GM18868 (cell line): ENCODE data around the gene BIRC5.
"Not testable (repeated sequence)": the region's sequence is repeated elsewhere in the genome, so short reads cannot be mapped to it uniquely, and the experiment has no call there.

Source experiments
- ATAC-seq: cut with Tn5 transposase; IDR thresholded peaks from one replicate; pipeline ENCODE4 v1.9.1; 2021; ENCODE audit warnings: mild to moderate bottlenecking, moderate library complexity; ENCODE audit not compliant: unreplicated experiment

The BIRC5 gene

DNA sequence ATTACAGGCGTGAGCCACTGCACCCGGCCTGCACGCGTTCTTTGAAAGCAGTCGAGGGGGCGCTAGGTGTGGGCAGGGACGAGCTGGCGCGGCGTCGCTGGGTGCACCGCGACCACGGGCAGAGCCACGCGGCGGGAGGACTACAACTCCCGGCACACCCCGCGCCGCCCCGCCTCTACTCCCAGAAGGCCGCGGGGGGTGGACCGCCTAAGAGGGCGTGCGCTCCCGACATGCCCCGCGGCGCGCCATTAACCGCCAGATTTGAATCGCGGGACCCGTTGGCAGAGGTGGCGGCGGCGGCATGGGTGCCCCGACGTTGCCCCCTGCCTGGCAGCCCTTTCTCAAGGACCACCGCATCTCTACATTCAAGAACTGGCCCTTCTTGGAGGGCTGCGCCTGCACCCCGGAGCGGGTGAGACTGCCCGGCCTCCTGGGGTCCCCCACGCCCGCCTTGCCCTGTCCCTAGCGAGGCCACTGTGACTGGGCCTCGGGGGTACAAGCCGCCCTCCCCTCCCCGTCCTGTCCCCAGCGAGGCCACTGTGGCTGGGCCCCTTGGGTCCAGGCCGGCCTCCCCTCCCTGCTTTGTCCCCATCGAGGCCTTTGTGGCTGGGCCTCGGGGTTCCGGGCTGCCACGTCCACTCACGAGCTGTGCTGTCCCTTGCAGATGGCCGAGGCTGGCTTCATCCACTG, at the start of gene BIRC5:
Gene BIRC5 (plus strand): TSS at position 238 of the 690 bp plus-strand sequence. CDS start 64 bp downstream, at position 302.
- peak; percentile 72 for ATAC-seq

DNA sequence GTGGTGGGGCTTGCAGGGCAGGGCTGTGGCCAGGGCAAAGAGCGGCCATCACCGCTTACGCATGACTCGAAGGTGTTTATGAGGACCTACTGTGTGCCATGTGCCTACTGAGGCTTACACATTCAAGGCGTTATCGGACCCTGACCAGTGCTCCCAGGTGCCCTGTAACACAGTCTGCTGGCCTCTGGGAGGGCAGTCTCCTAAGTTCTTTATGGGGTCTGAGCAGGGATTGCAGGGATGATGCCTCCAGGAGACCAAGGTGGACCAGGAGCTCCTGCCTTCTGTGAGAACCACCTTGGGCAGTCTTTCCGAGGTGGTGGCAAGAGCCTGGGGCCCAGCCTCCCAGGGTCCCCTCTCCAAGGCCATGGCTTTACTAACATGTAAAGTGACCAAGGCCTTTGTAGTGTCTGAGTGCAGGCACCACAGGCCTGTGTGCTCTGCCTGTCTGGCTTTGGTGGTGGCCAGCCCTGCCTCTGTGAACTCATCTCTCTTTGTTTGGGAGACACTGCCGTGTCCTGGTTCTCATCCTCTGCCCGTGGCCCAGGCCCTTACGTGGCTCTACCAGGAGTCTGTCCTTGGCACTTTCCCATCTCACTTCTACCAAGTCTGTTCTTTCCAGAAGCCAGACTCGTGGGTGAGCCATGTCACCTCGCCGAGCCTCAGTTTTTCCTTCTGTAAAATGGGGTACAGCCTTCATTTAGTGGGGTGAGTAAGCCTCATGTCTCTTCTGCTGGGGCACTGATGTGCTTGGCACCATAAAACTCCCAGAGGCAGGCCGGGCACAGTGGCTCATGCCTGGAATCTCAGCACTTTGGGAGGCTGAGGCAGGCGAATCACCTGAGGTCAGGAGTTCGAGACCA, 49.1 kb upstream of the BIRC5 start:
- ATAC-seq, result no peak

DNA sequence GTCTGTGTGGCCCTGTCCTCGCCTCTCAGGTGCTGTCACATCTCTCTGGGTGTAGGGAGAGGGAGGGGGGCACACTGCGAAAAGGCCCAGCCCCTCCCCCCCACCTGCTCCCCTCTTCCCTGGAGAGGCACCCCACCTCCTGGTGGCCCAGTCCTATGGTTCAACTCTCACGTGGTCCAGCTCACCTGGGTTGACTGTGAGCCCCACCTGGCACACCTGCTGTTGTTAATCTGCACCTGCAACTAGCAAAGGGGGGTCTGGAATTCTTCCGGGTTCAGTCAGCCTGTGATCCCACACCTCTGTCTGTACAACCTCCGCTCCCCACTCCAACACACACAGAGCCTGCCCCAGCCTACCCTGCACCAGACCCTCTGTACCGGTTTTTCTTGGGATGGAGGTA, 47.6 kb upstream of the BIRC5 start:
- no peak for ATAC-seq

DNA sequence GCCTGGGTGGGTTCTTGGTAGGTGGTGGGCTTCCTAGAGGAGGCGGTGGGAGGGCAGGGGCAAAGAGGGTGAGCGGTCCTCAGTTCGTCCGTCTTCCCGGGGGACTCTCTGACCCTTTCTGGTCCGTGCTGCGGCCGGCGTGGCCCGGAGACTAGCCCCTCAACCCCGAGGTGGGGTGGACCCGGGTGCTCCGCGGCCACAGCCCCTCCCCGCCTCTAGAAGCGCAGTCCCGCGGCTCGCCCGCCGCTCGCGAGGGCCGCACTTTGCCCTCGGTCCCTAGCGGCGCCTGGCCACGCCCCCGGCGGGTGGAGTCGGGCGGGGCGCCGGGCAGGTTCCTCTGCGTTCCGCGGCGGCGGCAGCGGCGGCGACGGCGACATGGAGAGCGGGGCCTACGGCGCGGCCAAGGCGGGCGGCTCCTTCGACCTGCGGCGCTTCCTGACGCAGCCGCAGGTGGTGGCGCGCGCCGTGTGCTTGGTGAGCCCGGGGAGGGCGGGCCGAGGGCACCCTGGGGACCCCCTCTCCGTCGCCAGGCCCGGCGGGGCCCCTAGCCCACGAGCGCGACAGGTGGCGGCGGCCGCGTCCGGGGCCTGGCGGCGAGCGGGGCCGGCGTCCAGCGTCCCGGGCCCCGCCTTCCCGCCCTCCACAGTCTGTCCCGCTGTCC, 45.7 kb upstream of the BIRC5 start, which contains the start of gene SYNGR2:
Gene SYNGR2 (plus strand): TSS at position 340 of the 661 bp plus-strand sequence. CDS start 36 bp downstream, at position 376.
- no peak for ATAC-seq

DNA sequence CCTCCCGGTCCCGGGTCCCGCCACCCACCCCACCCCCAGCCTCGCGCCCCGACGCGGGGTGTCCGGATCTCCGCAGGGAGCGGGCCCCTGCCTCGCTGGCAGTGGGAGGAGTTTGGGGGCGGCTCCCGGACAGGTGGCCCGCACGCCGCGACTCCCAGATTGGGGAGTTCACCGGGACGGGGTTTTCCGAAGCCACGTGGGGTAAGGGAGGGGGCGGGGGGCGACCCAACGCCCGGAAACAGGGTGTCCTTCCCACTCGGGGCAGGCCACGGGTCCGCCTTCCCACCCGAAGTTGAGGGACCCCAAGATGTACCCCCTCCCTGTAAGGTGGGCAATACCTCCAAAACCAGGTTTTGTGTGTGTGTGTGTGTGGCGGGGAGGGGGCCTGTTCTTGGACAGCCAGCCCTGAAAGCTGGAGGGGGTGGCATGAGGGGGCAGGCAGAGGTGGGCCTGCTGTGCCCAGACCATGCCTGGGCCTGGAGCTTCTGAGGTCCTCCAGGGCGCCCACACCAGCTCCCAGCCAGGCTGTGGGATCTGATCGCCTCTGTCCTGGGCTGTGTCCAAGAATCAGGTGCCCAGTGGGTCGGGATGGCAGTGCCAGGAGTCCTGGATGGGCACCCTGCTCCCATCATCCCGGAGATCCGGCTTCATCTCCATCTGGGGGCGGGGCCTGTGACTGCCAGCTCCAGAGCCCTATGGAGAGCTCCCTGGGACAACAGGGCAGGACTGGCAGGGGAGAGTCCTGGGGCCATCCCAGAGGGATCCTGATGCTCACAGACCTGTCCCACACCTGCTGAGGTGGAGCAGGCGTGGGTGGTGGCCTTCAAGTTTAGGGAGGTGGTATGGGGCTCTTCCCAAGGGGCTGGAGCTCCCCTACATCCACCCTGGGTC, 44.9 kb upstream of the BIRC5 start:
- ATAC-seq, result no peak

DNA sequence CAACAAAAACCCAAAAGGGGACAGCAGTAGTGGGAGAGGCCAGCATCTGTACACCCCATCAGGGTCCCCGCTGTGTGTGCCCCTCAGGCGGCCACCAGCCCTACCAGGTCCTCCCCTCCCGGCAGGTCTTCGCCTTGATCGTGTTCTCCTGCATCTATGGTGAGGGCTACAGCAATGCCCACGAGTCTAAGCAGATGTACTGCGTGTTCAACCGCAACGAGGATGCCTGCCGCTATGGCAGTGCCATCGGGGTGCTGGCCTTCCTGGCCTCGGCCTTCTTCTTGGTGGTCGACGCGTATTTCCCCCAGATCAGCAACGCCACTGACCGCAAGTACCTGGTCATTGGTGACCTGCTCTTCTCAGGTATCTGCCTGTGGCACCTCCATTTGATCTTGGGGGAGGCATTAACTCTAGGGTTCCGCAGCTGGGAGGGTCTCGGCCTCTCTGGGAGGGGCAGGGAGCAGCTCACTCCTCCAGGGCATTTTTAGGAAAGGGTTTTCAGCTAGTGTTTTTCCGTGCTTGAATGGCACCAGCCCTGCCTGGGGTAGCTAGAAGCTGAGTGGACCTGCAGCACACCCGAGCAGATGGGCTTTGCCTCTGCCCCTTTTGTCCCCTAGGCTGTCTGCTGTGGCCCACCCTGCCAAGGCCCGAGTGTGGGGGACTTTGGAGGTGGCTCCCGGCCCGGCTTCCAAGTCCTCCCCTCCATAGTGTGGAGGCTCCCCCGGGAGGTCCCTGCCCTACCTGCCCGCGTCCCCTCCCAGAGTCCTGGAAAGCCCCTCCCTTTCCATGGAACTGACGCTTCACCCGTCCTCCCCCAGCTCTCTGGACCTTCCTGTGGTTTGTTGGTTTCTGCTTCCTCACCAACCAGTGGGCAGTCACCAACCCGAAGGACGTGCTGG, 43.1 kb upstream of the BIRC5 start:
- ATAC-seq, result no peak

DNA sequence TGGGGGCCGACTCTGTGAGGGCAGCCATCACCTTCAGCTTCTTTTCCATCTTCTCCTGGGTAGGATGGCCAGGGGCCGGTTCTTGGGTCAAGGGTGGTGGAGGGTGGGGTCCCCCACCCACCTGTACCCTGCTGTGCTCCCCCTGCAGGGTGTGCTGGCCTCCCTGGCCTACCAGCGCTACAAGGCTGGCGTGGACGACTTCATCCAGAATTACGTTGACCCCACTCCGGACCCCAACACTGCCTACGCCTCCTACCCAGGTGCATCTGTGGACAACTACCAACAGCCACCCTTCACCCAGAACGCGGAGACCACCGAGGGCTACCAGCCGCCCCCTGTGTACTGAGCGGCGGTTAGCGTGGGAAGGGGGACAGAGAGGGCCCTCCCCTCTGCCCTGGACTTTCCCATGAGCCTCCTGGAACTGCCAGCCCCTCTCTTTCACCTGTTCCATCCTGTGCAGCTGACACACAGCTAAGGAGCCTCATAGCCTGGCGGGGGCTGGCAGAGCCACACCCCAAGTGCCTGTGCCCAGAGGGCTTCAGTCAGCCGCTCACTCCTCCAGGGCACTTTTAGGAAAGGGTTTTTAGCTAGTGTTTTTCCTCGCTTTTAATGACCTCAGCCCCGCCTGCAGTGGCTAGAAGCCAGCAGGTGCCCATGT, 42.3 kb upstream of the BIRC5 start:
- ATAC-seq, result not testable (repeated sequence)

DNA sequence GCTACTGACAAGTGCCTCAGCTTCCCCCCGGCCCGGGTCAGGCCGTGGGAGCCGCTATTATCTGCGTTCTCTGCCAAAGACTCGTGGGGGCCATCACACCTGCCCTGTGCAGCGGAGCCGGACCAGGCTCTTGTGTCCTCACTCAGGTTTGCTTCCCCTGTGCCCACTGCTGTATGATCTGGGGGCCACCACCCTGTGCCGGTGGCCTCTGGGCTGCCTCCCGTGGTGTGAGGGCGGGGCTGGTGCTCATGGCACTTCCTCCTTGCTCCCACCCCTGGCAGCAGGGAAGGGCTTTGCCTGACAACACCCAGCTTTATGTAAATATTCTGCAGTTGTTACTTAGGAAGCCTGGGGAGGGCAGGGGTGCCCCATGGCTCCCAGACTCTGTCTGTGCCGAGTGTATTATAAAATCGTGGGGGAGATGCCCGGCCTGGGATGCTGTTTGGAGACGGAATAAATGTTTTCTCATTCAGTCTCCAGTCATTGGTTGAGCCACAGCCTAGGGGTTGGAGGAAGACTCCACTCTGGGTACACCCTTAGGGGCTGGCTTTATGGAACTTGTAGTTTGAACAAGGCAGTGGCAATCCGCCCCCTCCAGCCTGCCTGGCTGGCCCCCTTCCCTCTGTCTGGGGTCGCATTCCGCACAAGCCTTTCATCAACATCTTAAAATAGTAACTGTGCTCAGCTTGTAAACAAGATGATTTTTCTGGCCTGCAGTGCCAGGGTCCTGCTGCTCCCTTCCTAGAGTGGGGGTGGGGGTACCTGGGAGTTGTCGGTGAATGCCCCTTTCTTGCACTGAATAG, 41.6 kb upstream of the BIRC5 start:
- ATAC-seq, result no peak

DNA sequence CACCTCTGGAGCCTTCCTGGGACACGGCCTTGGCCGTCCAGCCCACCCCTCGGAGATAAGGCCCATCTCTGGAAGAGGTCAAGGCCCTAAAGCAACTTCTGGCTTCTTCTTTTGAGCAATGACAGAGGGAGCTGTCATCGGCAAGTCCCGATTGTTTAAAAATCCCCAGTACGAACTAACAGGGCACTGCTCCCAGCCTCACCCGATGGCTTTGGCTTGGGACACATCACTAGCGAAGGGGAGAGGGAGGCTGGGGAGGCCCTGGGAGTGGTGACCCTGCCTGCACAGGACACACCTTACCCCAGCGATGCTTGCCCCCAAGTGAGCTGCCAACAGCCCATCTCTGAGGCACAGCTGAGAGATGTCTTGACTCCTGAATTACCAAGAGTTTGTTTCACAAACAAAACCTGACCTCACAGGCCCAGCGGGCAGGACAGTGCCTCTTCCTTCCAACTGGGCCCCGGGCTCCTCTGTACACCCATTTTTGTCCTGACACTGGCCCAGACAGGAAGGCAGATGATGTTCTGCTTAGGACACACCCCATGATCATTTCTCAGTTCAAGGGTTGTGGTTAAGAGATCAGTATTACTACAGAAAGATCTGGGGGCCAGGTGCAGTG, 40.8 kb upstream of the BIRC5 start:
- ATAC-seq, result peak; percentile 28

DNA sequence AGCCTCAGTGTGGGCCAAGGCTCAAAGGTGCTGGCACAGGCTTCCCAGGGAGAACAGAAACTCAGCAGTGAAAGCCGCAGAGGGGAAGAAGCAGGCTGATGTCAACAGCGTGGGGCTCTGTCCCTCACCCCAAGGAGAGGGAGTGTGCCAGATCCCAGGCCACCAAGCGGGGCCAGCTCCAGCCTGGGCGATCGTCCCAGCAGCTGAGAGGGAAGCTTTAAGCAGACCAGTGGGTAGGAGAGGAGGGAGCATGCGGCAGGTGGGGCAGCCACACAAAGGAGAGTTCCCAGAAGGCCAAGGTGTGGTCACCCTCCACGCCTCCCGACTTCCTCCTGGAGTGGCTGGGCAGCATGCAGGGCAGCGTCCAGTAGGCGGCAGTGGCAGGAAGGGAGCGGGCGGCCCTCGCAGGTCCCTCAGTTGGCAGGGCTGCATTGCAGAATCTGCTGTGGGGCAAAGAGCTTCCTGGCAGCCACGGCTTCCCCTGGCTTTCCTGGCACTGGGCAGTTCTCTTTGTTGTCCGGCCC, 39.6 kb upstream of the BIRC5 start:
- no peak for ATAC-seq

DNA sequence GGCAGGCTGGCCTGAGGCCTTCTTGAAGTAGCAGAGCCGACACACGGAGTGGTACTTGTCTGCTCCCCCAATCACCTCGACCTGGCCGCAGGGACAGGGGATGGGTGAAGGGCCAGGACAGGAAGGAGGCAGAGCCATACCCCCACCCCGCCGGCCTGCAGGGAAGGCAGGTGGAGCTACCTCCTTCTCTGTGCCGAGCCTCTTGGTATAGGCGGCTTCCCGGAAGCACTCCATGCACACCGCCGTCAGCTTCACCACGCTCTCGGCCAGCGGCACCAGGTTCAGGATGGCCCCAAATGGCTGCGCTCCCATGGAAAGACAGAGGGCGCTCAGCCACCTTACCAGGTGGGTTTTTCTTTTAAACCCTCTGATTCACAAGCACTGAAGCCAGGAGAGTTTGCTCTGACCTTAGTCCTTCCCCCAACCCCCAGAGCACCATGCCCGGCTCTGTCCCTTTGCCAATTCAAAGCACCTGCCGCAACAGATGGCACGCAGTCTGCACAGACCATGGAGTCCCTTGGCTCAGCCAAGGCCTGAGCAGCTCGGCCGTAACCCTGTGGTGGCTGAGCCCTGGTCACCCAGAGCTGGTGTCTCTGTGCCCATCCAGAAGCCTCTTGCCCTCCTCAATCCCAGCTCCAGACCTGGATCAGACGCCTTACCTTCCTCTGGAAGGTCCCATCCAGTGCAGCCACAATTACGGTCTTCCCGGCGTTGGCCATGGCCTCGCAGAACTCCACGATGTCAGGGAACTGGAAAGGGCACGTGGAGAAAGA, 39.0 kb upstream of the BIRC5 start:
- ATAC-seq, result no peak

DNA sequence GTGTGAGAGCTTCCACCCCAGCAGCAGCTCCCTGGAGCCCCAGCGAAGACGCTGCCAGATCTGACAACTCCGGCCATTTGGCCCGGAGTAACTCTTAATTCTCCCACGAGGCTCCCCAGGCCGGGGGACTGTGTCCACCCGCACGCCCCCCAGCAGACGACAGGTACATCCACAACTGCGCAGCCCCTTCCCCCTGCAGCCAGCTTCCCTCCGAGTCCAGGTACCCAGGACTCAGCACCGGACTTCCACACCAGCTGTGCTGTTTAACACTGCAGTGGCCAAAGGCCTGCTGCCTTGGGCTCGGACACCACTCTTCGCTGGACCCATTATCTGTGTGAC, 38.4 kb upstream of the BIRC5 start:
- no peak for ATAC-seq

DNA sequence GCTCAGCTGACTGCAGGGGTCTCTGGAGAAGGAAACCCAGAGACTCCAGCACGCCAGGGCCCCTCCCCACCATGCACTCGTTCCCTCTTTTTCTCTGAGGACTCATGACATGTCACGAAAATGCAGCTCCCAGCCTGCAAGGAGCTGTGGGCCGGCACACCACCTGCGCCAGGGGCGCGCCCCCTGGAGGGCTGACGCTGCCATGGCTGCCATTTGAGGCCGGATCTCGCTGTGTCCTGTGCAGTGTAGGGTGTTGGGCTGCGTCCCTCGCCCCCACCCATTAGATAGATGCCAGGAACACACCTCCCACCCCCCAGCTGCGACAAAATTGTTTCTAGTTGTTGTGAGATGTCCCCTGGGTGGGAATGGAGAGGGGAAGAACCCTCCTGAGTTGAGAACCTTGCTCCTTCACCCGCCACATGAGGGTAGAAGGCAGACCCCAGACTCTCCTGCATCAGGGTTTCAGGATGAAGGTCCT, 37.5 kb upstream of the BIRC5 start:
- no peak for ATAC-seq

DNA sequence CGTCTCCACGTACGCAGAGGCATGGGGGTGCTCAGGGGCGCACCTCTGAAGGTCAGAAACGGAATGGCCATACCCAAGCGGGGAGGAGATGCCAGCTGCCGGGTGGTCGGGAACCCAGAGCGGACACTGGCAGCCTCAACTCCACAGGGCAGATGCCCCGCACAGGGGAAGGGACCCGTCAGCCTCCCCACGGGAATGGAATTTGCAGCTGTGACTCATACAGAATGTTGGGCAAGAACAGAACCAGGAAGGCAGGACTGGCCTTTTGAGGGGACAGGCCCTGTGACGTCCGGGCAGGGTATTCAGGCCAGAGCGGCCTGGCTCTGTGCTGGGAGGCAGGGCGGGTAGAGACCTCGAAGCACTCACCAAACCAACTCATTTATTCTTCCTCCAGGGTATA, 34.7 kb upstream of the BIRC5 start:
- no peak for ATAC-seq

DNA sequence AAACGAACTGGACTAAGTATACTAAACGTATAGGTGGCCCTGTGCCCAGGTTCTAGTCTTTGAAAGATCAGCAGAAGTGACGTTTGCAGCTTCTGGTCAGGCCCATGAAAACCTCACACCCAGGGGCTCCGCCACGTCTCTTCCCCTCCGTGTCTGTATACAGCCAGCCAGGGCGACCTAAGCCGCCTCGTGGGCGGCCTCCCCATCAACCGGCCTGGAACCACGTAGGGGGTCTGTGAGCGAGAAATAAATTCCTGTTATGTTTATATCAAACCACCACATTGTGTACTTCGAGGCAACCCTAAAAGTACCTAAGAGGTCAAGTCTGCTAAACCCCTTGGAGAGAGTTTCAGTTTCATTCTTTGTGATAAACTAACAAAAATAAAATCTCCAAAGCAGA, 34.0 kb upstream of the BIRC5 start:
- no peak for ATAC-seq

DNA sequence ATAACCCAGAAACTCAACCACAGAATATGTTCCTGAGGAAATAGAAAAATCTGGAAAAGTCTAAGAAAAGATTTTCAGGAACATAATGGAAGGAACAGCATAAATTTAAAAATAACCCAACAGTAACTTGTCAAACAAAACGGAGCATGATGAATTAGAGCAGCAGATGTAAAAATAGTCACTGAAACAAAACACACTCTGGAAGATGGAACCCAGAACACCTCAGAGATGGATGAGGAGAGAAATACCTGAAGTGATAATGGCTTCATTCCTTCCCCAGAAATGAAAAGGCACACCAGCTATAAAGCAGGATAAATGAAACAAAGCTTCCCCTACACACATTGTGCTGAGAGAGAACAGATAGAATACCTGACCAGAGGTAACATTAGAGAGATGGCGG, 33.5 kb upstream of the BIRC5 start:
- ATAC-seq, result no peak

DNA sequence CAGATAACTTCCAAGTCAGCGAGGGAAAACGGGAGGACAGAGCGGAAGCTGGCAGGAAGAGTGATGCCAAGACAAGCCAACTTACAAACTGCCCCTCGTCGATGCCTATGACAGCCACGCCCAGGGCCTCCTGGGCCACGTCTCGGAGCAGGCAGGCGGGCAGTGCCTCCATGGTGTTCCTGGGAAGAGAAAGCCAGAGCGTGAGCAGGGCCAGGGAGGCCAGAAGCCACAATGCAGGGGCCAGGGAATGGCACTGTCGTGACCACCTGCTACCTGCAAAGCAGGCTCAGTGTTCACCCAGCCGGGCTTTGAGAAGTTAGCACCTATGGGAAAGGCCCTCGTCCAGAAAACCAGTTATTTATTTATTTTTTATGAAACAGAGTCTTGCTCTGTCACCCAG, 31.5 kb upstream of the BIRC5 start:
- ATAC-seq, result no peak
